Measurements from ENCODE around the gene MRAS.

MRAS gene

DNA sequence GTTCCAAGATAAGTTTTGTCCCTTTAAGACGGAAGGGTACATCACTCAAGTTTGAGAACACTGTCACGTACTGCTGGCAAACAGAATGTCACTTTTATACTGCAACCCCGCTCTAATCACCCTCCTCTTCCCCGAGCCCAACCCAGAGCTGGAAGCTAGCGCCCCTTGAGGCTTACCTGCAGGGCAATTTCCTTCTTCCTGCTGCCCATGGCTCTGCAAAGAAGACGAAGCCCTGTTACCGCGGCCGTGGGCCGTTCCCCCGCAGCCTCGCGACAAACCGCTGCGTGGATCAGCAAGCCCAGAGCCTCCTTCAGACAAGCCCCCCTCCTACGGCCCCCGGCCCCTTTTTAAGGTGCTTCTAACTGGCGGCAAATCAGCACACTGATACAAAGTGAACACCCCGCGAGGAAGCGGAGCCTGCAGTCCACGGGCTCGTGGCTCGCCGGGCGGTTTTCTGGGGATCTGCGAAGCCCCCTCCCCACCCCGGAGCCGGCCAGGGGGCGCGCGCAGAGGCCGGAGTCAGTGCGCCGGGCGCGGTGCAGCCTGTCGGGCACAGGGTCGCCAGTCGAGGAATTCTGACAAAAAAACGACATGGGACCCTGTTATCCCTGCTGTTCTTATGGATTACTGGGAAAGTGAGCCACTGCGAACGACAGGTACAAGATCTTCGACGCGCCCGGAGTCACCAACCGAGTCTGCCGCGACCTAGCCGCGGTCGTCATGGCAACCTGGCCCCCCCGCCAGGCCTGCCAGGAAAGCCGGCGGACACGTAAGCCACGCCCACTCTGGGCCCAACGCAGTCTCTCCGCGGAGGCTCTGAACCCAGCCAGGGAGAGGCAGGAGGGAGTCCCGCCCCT is 19.0 kb upstream of the MRAS start, which contains the start of gene NME9:
TSS of gene NME9 (minus strand) at position 725 of the 857 bp plus-strand sequence. CDS start at position 209, 516 bp downstream.
- H3K36me3 ChIP-seq (ENCODE audit: insufficient read depth): no peaks in the 10 kb centered on the region
- peak within 1 kb of the TSS; percentile 98 for H2AFZ ChIP-seq (ENCODE audit: low read depth)
- peaks cover 41% of the 10 kb centered on the region for H3K4me1 ChIP-seq (ENCODE audit: low read depth, poor library complexity, severe bottlenecking)
- H3K9ac ChIP-seq: peak within 1 kb of the TSS; percentile 28
- H4K20me1 ChIP-seq (ENCODE audit: insufficient read depth): no peaks in the 10 kb centered on the region
- no peaks in the 10 kb centered on the region for H3K79me2 ChIP-seq (ENCODE audit: insufficient read depth, low read depth)
- H3K4me3 ChIP-seq (IDR thresholded peaks at IDR 0.05; ENCODE audit: insufficient read depth, low read depth, low read length): peak within 1 kb of the TSS; percentile 85
- no peak within 1 kb of the TSS for H3K27ac ChIP-seq
- H3K4me2 ChIP-seq: peak within 1 kb of the TSS; percentile 82
- H3K27me3 ChIP-seq (ENCODE audit: insufficient read depth, low read depth): peaks cover 5% of the 10 kb centered on the region; the same call in 1 of the 2 replicates
- TF ChIP-seq, protein P1, sequence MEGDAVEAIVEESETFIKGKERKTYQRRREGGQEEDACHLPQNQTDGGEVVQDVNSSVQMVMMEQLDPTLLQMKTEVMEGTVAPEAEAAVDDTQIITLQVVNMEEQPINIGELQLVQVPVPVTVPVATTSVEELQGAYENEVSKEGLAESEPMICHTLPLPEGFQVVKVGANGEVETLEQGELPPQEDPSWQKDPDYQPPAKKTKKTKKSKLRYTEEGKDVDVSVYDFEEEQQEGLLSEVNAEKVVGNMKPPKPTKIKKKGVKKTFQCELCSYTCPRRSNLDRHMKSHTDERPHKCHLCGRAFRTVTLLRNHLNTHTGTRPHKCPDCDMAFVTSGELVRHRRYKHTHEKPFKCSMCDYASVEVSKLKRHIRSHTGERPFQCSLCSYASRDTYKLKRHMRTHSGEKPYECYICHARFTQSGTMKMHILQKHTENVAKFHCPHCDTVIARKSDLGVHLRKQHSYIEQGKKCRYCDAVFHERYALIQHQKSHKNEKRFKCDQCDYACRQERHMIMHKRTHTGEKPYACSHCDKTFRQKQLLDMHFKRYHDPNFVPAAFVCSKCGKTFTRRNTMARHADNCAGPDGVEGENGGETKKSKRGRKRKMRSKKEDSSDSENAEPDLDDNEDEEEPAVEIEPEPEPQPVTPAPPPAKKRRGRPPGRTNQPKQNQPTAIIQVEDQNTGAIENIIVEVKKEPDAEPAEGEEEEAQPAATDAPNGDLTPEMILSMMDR (conservative IDR thresholded peaks at IDR 0.05; ENCODE audit: low read depth, low read length): peak; percentile 55

DNA sequence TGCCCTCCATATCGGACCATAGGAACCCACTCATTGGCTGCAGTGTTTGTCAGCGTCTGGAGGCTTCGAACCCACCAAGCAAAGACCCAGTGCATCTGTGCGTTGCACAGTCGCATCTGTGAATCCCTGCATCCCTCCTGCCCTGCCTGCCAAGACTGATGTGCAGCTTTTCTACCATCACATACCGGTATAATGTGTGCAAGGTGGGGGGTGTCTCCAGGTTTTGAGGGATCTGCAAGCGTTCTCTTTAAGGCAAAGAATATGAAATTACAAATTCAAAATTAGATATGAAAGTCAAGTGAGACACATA is 18.4 kb upstream of the MRAS start:
- TF ChIP-seq, protein P1 (conservative IDR thresholded peaks at IDR 0.05; ENCODE audit: low read depth, low read length): no peak
- peaks cover 41% of the 10 kb centered on the region for H3K4me1 ChIP-seq (ENCODE audit: low read depth, poor library complexity, severe bottlenecking)
- H3K9ac ChIP-seq: no peak overlapping the region
- H4K20me1 ChIP-seq (ENCODE audit: insufficient read depth): no peaks in the 10 kb centered on the region
- peaks cover 5% of the 10 kb centered on the region; the same call in 1 of the 2 replicates for H3K27me3 ChIP-seq (ENCODE audit: insufficient read depth, low read depth)
- H3K79me2 ChIP-seq (ENCODE audit: insufficient read depth, low read depth): no peaks in the 10 kb centered on the region
- peak overlapping the region; percentile 98 for H2AFZ ChIP-seq (ENCODE audit: low read depth)
- H3K36me3 ChIP-seq (ENCODE audit: insufficient read depth): no peaks in the 10 kb centered on the region
- no peak overlapping the region for H3K27ac ChIP-seq
- no peak overlapping the region for H3K4me3 ChIP-seq (IDR thresholded peaks at IDR 0.05; ENCODE audit: insufficient read depth, low read depth, low read length)
- peak overlapping the region; percentile 82 for H3K4me2 ChIP-seq

DNA sequence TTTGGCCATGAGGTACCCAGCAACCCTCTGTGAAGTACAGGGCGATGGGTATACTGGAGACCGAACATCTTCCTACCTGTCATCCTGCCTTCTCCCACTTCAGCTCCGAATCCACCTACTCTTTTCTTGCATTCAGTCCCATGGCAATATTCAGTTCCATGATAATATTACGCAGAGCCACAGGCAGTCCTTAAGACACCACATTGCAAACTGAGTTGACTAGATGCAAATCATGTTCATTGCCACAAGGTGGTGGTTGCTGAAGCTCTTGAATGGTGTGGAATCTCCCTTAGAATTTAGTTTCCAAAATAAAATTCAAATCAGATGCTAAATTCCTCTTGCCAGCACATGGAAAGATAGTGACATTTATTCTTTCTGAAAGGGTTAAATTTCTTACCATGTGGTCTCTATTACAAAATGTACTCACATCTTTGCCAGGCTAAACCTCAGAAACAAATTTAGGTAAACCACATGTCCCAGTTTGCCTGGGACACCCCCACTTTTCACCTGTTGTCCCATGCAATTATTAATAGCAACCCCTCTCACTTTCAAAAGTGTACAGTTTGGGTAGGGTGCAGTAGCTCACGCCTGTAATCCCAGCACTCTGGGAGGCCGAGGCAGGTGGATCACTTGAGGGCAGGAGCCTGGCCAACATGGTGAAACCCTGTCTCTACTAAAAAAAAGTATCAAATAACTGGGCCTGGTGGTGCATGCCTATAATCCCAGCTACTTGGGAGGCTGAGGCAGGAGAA is 17.1 kb upstream of the MRAS start:
- Histone ChIP-seq H3K27ac (no peak overlapping the region), H3K9ac (no peak overlapping the region), H2AFZ (ENCODE audit: low read depth) (no peak overlapping the region), H3K79me2 (ENCODE audit: insufficient read depth, low read depth) (no peaks in the 10 kb centered on the region), H3K36me3 (ENCODE audit: insufficient read depth) (no peaks in the 10 kb centered on the region), H4K20me1 (ENCODE audit: insufficient read depth) (no peaks in the 10 kb centered on the region), H3K27me3 (ENCODE audit: insufficient read depth, low read depth) (peaks cover 5% of the 10 kb centered on the region; the same call in 1 of the 2 replicates), H3K4me3 (IDR thresholded peaks at IDR 0.05; ENCODE audit: insufficient read depth, low read depth, low read length) (no peak overlapping the region), H3K4me1 (ENCODE audit: low read depth, poor library complexity, severe bottlenecking) (peaks cover 41% of the 10 kb centered on the region), H3K4me2 (peak overlapping the region; percentile 13; the same call in 1 of the 2 replicates)
- TF ChIP-seq, protein P1 (conservative IDR thresholded peaks at IDR 0.05; ENCODE audit: low read depth, low read length): peak; percentile 39

DNA sequence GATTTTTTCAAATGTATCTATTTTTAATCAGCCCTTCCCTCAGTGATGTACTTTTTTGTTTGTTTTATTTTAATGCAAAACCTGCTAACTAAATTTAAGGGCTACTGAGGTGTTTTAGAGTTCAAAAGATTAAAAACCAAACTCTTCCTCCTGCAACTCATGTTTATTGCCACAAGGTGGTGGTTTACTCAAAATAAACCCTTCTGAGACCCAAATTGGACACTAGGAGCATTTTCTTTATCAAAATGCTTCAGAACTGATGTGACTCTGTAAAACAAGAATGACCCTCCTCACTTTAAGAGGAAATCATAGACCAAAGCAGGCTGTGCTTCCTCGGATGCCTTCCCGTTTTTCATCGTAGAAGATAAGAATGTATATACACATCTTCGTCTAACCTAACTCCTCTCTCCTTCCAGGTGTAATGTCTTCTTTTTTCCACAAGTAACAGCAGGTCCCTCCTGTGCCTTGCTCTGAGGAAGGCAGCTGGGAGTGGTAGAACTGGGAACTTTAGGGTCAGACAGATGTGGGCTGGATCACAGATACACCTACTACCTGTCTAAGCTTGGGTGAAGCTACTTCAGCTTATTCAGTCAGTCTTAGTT is 15.8 kb upstream of the MRAS start:
- no peak overlapping the region for H3K27ac ChIP-seq
- H3K4me2 ChIP-seq: peak overlapping the region; percentile 17; the same call in 1 of the 2 replicates
- no peak overlapping the region for H2AFZ ChIP-seq (ENCODE audit: low read depth)
- TF ChIP-seq, protein P1 (conservative IDR thresholded peaks at IDR 0.05; ENCODE audit: low read depth, low read length): peak; percentile 82
- no peaks in the 10 kb centered on the region for H3K36me3 ChIP-seq (ENCODE audit: insufficient read depth)
- H4K20me1 ChIP-seq (ENCODE audit: insufficient read depth): no peaks in the 10 kb centered on the region
- H3K4me1 ChIP-seq (ENCODE audit: low read depth, poor library complexity, severe bottlenecking): peaks cover 41% of the 10 kb centered on the region
- peaks cover 5% of the 10 kb centered on the region; the same call in 1 of the 2 replicates for H3K27me3 ChIP-seq (ENCODE audit: insufficient read depth, low read depth)
- no peaks in the 10 kb centered on the region for H3K79me2 ChIP-seq (ENCODE audit: insufficient read depth, low read depth)
- no peak overlapping the region for H3K9ac ChIP-seq
- no peak overlapping the region for H3K4me3 ChIP-seq (IDR thresholded peaks at IDR 0.05; ENCODE audit: insufficient read depth, low read depth, low read length)

All from KMS-11 (cell line).